Measurements from ENCODE around the gene DSTYK.

GRCh38 chr1:205257735-205258134 lies 46.2 kb upstream of the DSTYK start:
- TF ChIP-seq, protein P1, sequence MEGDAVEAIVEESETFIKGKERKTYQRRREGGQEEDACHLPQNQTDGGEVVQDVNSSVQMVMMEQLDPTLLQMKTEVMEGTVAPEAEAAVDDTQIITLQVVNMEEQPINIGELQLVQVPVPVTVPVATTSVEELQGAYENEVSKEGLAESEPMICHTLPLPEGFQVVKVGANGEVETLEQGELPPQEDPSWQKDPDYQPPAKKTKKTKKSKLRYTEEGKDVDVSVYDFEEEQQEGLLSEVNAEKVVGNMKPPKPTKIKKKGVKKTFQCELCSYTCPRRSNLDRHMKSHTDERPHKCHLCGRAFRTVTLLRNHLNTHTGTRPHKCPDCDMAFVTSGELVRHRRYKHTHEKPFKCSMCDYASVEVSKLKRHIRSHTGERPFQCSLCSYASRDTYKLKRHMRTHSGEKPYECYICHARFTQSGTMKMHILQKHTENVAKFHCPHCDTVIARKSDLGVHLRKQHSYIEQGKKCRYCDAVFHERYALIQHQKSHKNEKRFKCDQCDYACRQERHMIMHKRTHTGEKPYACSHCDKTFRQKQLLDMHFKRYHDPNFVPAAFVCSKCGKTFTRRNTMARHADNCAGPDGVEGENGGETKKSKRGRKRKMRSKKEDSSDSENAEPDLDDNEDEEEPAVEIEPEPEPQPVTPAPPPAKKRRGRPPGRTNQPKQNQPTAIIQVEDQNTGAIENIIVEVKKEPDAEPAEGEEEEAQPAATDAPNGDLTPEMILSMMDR (IDR thresholded peaks at IDR 0.05), result no peak
- TF ChIP-seq POLR2A (IDR thresholded peaks at IDR 0.05), result no peak

Measured in uterus (tissue), 2 donors.